SU-DHL-6 (cell line): ENCODE measurements around the gene CXCR5.
A peak's percentile ranks its signal among the peaks of the same experiment; 100 is the strongest.

ENCODE experiments used
- H2AFZ ChIP-seq: fragments of 200-600 bp; sonication (generic); 2 replicates; pipeline ENCODE4 v1.6.1; 2014; ENCODE audit warnings: low read depth, mild to moderate bottlenecking, moderate library complexity, mixed read lengths, antibody characterized with exemption, low read length; ENCODE audit not compliant: severe bottlenecking
- H3F3A ChIP-seq: fragments of 200-600 bp; shearing (Covaris generic); 2 replicates; pipeline ENCODE4 v1.6.0; 2016; ENCODE audit warnings: antibody characterized with exemption, mild to moderate bottlenecking; ENCODE audit not compliant: insufficient read depth
- H3K27ac ChIP-seq: fragments of 200-600 bp; sonication (generic); 2 replicates; pipeline ENCODE4 v1.5.1; 2016; ENCODE audit warnings: low read depth, mild to moderate bottlenecking, low read length, moderate library complexity, mixed read lengths
- H3K27me3 ChIP-seq: fragments of 200-600 bp; sonication (generic), shearing (Covaris generic); 2 replicates; pipeline ENCODE4 v1.6.0; 2014; ENCODE audit warnings: mild to moderate bottlenecking, low read length
- H3K36me3 ChIP-seq: fragments of 200-600 bp; sonication (generic); 2 replicates; pipeline ENCODE4 v1.6.1; 2014; ENCODE audit warnings: mild to moderate bottlenecking, low read length, mixed read lengths
- H3K4me2 ChIP-seq: fragments of 300-600, 200-600 bp; shearing (Covaris generic), sonication (generic); 2 replicates; pipeline ENCODE4 v1.6.0; 2014; ENCODE audit warnings: low read length, low read depth, mild to moderate bottlenecking; ENCODE audit not compliant: poor library complexity, severe bottlenecking
- H3K4me3 ChIP-seq: fragments of 200-600 bp; sonication (generic); 2 replicates; pipeline ENCODE4 v1.5.1; 2014; ENCODE audit warnings: antibody characterized with exemption, low read length, mild to moderate bottlenecking, mixed read lengths; ENCODE audit not compliant: insufficient read depth, poor library complexity, severe bottlenecking
- H3K79me2 ChIP-seq: fragments of 200-600 bp; sonication (generic); 2 replicates; pipeline ENCODE4 v1.6.1; 2014; ENCODE audit warnings: mild to moderate bottlenecking, low read length, moderate library complexity; ENCODE audit not compliant: insufficient read depth
- H3K9ac ChIP-seq: fragments of 200-600 bp; sonication (generic); 2 replicates; pipeline ENCODE4 v1.7.0; 2014; ENCODE audit warnings: mild to moderate bottlenecking, low read length
- H3K9me2 ChIP-seq: fragments of 200-600 bp; sonication (generic); replicated peaks from 2 replicates; pipeline ENCODE4 v1.6.1; 2014; ENCODE audit warnings: low read length; ENCODE audit not compliant: insufficient read depth
- H3K9me3 ChIP-seq: fragments of 200-600 bp; sonication (generic); 2 replicates; pipeline ENCODE4 v1.6.1; 2014; ENCODE audit warnings: low read length, mixed read lengths; ENCODE audit not compliant: insufficient read depth
- H4K20me1 ChIP-seq: fragments of 200-600 bp; sonication (generic); 2 replicates; pipeline ENCODE4 v1.6.1; 2014; ENCODE audit warnings: low read depth, mild to moderate bottlenecking, antibody characterized with exemption, low read length, moderate library complexity, mixed read lengths
- CTCF ChIP-seq: fragments of 200-600 bp; sonication (generic); IDR thresholded peaks from one replicate; pipeline ENCODE4 v1.5.1; 2017; ENCODE audit warnings: antibody characterized with exemption, mild to moderate bottlenecking, low read length, moderate library complexity; ENCODE audit not compliant: insufficient read depth, poor library complexity, severe bottlenecking
- EZH2phosphoT487 ChIP-seq: fragments of 200-600 bp; sonication (generic), shearing (Covaris generic); conservative IDR thresholded peaks from 2 replicates; pipeline ENCODE4 v1.6.1; 2018; ENCODE audit warnings: mild to moderate bottlenecking, antibody characterized with exemption, low read length, moderate library complexity, mixed read lengths

CXCR5 gene

GRCh38 chr11:118876286-118876685 is 7.4 kb upstream of the CXCR5 start:
- peak overlapping the region; percentile 2 for H3K4me3 ChIP-seq
- no peak for TF ChIP-seq EZH2phosphoT487
- no peak for TF ChIP-seq CTCF
- no peaks in the 10 kb centered on the region for H3K79me2 ChIP-seq
- H3K9ac ChIP-seq: peak overlapping the region; percentile 36
- no peaks in the 10 kb centered on the region for H3K9me2 ChIP-seq
- no peaks in the 10 kb centered on the region for H3K36me3 ChIP-seq
- H3F3A ChIP-seq: peaks cover 46% of the 10 kb centered on the region
- H3K27ac ChIP-seq: peak overlapping the region; percentile 85
- peak overlapping the region; percentile 46 for H3K4me2 ChIP-seq
- no peaks in the 10 kb centered on the region for H3K27me3 ChIP-seq
- H2AFZ ChIP-seq: peak overlapping the region; percentile 22
- H4K20me1 ChIP-seq: no peaks in the 10 kb centered on the region
- no peaks in the 10 kb centered on the region for H3K9me3 ChIP-seq

- Histone ChIP-seq H3K9me3 (no peaks in the 10 kb centered on the region), H4K20me1 (no peaks in the 10 kb centered on the region), H3K36me3 (no peaks in the 10 kb centered on the region), H3K4me2 (peak overlapping the region; percentile 46), H2AFZ (peak overlapping the region; percentile 15), H3K27me3 (no peaks in the 10 kb centered on the region), H3K9me2 (no peaks in the 10 kb centered on the region), H3K9ac (peak overlapping the region; percentile 36; the same call in 1 of the 2 replicates), H3K79me2 (no peaks in the 10 kb centered on the region), H3K27ac (peak overlapping the region; percentile 85), H3K4me3 (no peak overlapping the region), H3F3A (peaks cover 45% of the 10 kb centered on the region)
- TF ChIP-seq EZH2phosphoT487: no peak
- no peak for TF ChIP-seq CTCF
These were observed 6.1 kb upstream of the CXCR5 start for GRCh38 chr11:118877487-118878162.

GRCh38 chr11:118878163-118878563 is 5.5 kb upstream of the CXCR5 start:
- H3F3A ChIP-seq: peaks cover 45% of the 10 kb centered on the region
- H3K9ac ChIP-seq: peak overlapping the region; percentile 36; the same call in 1 of the 2 replicates
- H3K36me3 ChIP-seq: no peaks in the 10 kb centered on the region
- H3K4me3 ChIP-seq: no peak overlapping the region
- H4K20me1 ChIP-seq: no peaks in the 10 kb centered on the region
- H2AFZ ChIP-seq: peak overlapping the region; percentile 15
- H3K9me2 ChIP-seq: no peaks in the 10 kb centered on the region
- no peaks in the 10 kb centered on the region for H3K79me2 ChIP-seq
- H3K27ac ChIP-seq: peak overlapping the region; percentile 85
- TF ChIP-seq EZH2phosphoT487: no peak
- TF ChIP-seq CTCF: no peak
- no peaks in the 10 kb centered on the region for H3K9me3 ChIP-seq
- peak overlapping the region; percentile 46 for H3K4me2 ChIP-seq
- H3K27me3 ChIP-seq: no peaks in the 10 kb centered on the region
